Stimulated activated CD4-positive, alpha-beta T cell treated with anti-CD3 and anti-CD28 coated beads, Interleukin-1b, Interleukin-23, amount 100 ng/mL, for 48 hours (primary cell): ENCODE data around the gene NKD1.
"Not testable (repeated sequence)": the region's sequence is repeated elsewhere in the genome, so short reads cannot be mapped to it uniquely, and the experiment has no call there.

Source experiments
- DNase-seq: peaks from one replicate; pipeline ENCODE4 v3.0.0-alpha.2; 2020

NKD1 gene

DNA sequence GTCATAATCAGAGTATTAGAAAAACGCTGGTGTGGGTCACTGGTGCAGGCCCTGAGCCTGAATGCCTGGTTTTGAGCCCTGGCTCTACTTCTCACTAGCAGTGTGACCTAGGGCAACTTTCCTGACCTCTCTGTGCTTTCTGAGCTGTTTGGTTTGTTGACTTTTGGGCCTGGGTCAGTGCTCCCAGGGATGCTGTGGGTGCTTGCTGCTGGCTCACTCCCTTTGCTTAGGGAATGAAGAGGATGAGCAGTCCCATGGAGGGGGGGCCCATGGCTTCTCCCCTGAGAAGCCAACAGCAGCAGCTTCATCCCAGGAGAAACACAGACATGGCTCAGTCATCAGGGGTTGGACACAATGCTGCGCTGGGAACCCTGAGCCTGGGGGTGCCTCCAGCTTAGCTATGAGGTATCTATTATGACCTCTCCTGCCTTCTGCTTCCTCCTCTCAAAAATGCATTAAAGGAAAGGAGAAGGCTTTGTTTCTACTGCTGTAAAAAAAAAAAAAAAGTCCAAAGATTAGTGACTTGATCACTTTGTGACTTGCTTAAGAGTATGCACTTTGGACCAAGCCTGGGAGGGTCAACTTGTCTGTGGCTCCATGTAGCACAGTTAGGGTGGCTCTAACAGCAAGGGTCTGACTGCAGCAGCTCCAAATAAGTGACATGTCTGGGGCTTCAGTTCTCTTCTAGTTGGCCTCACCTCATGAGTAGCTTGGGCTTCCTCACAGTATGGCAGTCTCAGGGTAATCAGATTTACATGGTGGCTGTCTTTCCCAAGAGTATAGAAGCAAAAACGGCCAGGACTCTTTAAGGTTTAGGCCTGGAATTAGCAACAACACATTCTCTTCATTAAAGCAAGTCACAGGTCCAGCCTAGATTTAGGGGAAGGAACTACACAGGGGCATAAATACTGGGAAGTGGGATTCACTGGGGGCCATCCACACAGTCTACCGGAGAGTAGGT is 13.0 kb downstream of the NKD1 start:
- no peak for DNase-seq

DNA sequence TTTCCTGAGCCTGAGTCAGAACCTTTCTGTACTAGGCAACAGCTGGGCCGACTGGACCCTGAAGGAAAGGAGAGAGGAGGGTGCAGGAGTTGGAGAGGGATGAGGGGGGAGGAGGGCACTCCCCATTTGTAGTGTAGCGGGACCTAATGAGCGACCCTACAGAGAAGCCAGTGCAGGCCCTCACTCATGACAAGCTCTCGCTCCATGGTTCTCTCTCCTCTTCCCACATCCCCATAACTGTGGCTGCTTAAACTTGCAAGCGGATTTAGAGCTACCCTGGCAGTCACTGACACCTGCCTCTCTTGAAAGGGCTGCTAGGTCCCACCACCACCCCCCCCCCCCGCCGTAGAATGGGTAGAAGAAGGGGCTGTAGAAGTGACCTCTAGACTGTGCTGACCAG is 14.5 kb downstream of the NKD1 start:
- DNase-seq, result no peak

DNA sequence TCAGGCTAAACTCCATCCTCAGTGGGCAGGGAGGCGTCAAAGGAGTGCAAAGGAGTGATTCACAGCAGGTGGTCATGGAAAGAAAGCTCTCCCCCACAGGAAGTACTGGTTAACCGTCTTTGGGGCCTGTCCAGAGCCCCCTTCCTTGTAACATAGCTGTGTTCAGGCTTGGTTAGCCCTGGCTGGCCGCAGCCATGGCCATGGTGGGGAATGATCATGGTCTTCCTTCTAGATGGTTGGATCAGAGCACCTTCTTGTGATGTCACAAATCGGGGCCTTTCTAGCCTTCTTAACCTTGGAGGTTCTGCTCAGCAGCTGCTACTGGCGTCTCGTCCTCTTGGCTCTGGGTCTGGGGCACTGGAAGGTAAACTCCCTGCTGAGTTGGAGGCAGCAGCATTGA is 15.8 kb downstream of the NKD1 start:
- DNase-seq, result no peak

DNA sequence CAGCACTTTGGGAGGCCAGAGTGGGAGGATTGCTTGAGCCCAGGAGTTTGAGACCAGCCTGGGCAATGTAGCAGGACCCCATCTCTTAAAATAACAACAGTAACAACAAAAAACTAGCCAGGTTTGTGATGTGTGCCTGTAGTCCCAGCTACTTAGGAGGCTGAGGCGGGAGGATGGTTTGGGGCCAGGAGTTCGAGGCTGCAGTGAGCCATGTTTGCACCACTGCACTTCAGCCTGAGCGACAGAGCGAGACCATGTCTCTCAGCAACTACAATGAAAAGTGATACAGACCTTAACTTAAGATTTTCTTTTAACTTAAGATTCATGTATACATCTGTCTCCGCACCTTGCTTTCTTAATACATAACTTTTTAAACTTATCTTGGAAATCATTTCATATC is 17.2 kb downstream of the NKD1 start:
- DNase-seq, result no peak

DNA sequence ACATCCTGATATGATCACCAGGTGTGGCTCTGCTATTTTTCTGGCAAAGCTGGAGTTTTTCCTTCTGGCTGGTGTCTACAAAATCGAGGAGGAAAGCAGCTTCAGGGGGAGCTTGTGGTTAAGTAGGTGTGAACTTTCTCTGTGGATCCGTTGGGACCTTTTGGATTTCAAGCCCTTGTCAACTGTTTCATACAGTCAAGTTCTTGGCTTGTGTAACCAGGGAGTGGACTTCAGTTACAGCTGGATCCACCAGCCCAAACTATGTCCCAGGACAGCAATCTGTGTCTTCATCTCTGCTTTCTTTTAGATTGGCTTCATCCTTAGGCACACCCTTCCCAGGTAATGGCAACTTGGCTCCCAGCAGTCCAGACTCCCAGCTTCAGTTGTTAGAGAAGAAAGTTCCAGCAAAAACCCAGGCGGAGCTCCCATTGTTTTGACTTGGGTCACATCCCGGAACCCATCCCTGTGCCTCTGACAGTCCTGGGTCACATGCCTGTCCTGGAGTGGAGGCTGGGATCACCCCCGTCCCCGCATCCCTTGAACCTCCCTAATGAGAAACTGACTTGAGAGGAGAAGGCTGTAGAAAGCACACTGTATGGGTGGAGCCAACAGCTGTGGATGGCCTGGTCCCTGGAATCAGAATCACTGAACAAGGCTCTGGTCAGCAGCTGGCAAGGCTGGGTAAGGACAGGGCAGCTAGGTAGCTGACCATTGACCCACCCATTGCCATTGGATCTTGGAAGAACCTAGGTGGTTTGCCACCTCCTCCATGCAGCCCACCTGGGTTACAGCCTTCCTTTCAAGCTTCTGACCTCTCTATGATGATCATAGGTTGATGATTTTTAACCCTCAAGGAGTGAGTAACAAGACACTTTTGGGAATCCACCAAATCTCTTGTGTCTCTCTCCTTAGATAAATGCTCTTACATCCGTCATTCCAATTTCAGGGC is 18.1 kb downstream of the NKD1 start:
- no peak for DNase-seq

DNA sequence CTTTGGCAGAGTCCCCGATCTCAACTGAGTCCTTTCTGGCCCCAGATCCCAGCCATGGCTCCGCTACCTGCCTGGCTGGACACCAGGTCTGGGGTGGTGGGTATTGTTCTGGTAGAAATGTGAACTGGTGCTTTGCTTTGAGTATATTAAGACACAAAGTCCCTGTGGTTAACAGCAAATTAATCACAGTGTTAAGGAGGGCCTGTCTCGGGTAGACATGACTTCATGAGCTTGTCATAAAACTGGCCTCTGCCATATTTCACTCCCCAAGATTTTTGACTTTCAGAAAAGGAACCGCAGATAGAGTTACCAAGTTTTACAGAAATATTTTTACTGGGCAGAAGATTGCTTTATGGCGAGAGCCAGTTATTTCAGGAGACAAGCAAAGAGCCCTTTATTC is 19.5 kb downstream of the NKD1 start:
- no peak for DNase-seq

DNA sequence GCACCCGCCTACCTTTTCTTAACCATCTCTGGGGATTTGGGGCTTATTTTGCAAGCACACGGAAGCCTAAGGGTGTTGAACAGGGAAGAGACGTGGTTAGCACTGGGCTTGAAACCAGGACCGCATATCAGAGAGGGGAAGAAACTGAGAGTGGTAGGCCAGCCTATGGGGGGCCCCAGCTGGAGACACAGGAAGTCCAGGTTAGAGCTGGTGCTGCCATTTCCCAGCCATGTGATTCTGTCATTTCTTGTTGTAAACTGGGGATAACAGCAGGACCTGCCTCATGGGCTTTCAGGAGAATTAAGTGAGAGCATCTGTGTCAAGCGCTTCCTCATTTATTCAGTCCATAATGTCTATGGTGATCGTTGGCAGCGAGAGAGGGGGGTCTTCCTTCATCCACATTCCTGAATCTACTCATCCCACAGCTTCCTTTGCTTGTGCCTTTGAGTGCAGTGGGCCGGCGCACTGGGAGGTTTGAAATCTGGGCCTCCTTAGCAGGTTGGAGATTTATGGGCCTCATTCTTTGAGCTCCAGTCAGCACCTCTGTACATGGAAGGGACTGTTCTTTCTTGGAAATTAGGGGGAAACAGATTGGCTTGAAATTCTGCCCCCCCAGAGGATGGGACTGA is 20.1 kb downstream of the NKD1 start:
- DNase-seq, result no peak

DNA sequence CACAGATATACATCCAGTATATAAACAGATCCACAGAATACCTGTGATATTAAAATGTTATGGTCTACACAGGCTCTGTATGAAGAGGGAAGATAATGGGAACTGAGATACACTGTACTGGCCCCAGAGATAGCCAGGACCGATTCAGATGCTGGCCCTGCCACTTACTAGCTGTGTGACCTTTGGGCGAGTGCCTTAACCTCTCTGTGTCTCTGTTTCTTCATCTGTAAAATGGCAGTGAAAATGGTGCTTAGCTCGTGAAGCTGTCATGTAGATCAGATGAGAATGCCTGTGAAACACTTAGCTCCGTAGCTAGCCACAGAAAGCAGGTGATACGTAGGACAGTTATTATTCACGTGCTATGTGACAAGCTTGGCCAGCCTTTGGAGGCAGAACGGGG is 22.2 kb downstream of the NKD1 start:
- DNase-seq, result no peak

DNA sequence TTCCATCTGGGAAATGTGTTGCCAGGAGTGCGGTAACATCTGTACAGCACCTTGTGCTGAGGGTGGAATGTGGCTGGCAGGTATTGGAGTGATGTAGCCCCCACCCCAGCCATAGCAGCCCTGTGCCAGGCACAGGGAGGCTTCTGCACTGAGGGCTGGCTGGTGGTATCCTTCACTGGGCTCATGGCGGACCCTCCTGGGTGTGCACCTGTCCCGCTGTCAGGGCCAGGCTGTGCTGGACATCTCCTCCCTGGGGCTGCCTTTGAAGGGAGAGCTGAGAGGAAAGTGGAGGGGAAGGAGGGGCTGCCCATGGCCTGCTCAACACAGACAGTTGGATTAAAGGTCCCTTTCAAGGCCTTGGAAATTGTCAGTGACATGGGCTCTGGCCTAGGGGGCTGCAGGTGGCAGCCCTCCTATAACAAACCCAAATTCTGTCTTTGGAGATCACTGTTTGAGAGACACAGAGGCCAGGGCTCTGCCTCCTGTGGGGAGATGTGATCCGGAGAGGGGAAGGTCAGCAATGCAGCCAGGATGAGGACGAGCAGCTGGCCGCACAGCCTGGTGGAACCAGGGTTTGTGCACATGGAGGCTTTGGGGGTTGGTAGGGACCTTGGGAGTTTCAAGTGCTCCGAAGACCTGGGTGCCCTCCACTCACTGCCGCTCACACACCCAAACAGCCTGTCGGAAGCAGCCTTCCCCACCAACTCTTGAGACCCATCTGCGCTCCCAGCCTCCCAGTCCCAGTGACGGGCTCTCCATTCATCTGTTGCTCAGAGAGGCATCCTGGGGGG is 22.8 kb downstream of the NKD1 start:
- no peak for DNase-seq

DNA sequence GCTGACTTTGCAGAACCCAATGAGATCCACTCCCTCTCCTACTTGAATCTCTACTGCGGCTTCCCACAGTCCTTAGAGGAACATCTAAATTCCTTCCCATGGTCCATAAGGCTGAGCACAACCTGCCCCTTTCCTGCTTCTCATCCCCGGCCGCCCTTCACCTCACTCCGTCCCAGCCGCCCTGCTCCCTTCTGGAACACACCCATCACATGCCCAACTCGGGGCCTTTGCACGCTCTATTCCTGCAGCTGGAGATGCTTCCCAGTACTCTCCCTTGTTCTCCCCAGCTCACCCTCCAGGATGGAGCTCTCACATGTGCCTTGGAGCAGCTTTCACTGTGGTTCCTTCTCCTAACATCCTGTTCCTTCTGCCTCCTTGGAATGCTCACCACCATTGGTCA is 23.6 kb downstream of the NKD1 start:
- no peak for DNase-seq

DNA sequence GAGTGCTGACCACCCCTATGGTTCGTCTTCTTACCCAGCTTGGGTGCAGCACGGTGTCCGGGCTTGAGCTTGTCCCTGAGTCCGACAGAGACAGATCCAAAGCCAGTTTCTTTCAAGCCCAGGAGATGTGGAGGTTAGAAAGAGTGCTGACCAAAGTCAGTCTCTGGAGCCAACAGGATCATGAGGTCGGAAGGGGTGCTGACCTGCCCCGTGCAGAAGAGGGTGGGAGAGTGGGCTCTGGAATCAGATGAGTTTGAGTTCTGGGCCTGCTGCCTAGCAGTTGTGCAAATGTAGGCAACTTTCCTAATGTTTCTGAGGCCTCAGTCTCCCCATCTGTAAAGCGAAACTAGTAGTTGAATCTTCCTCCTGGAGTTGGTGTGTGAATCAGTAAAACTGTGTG is 24.5 kb downstream of the NKD1 start:
- no peak for DNase-seq

DNA sequence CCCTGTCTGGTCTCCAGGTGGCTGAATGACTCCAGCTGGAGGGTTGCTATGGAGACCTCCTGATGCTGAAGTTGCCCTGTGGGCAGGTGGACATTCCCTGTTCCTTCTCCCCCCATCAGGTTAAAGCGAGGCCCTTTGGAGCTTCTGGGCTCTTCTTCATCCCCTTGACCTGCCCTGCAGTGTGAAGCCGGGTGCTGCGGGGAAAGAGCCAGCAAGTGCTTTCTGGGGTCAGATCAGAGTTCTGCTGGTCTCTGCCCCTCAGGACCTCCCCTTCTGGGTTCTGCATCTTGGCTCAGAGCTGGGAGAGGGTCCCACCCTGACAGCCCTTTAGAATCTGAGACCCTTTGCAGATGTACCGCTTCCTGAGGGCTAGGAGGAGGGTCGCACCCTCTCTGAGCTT is 25.1 kb downstream of the NKD1 start:
- no peak for DNase-seq

DNA sequence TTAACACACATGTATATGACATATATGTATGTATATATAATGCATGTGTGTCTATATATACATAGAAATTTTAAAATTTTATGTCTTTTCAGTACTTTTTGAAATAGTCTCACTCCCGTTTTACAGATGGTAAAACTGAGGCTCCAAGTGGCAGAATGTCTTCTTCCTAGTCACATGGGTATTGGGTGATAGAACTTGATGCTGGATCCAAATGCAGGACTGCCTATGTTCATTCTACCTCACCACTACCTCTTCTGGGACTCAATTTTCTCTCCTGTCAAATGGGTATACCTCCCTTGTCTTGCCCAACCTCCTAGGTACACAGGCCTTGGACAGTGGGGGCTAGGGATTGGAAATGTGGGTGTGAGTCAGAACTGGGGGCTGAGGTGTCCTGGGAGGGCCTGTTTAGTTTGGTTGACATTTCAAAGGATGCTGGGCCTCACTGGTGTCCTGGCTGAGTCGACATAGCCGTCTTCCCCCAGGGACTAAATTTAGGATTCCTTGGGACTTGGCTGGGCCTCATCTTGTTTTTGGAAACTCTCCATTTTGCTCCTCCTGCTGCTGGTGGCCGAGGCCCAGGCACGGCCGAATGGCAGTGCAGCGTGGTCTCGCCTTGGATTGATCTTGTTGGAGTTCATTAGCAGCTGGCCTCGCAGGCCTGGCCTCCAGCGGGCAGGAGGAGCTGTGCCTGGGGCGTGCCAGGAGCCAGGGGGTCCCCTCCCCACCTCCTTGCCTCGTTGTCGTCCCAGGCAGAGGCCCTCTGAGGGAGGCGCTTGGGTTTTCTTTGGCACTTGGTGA is 25.9 kb downstream of the NKD1 start:
- DNase-seq, result no peak

DNA sequence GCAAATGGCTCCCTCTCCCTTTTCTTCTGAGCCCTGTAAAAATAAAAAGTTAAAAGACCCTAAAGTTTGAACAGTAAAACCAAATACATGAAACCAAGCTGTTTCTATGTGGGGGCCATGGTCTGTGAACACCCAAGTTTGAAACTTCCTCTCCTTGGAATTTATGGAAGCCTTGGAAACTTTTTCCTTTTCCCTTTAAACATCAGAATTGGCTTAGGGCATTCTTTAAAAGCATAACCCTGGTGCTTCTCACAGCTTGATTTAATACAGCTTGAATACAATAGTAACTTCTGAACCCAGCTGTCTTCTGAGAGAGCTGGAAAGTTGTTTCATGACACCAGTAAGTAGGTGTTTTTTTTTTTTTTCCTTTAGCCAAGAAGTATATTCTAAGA is 26.5 kb downstream of the NKD1 start:
- no peak for DNase-seq

DNA sequence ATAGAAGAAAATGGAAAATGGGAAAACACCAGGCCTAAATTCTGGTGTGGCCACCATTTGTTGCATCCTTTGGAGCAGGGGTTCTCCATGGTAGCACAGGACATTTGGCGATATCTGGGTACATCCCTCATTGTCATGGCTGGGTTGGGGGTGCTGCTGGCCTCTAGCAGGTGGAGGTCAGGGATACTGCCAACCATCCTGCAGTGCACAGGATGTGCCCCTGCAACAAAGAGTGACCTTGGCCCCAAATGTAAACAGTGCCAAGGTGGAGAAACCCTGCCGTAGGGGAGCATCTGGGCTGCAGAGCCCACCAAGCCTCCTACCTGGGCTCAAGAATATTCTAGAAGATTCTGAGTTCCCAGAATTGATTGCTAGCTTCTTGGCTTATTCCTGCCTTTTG is 27.5 kb downstream of the NKD1 start:
- DNase-seq, result no peak

DNA sequence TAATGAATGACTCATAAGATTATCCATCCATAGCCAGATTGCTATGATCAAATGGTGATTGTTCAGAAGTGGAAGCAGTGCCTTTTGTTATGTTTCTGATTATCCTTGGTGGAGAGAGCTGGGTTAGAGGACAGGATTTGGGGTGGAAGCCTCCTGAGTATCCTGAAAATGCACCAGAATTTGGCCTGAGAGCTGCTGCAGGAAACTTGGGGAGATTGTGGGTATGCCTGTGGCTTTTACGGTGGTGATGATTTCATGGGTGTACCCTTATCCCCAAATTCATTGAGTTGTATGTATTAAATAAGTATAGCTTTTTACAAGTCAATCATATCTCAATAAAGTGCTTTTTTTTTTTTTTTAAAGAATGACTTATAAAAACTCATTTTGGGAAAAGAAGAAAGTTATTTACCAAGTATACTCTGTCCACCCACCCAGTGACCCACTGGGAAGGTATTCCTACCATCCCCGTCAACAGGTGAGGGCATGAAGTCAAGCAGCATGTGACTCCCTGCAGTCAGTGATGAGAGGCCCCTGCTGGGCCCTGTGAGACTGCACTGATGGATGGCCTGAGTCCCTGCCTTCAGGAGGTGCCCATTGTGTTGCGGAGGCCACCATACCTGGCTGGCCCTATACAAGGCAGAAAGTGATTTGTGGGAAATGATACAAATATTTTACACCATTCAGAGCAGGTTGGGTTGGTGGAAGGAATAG is 28.4 kb downstream of the NKD1 start:
- DNase-seq, result no peak

DNA sequence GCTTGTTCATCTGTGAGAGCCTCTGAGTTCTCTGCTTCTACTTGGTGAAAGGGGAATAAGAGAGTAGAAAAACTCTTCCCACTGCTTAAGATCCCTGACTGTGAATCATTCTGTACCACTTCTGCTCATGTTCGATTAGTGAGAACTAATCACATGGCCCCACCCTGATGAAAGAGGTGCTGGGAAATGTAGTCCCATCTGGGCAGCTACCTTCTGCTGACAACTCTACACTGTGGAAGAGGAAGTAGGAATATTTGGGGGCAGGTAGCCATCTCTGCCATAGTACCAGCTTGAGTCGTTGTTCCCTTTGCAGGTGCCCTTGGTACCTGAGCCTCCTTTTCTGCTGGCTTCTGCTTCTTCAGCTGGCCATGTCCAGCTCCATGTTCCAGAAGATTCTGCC is 29.9 kb downstream of the NKD1 start:
- no peak for DNase-seq

DNA sequence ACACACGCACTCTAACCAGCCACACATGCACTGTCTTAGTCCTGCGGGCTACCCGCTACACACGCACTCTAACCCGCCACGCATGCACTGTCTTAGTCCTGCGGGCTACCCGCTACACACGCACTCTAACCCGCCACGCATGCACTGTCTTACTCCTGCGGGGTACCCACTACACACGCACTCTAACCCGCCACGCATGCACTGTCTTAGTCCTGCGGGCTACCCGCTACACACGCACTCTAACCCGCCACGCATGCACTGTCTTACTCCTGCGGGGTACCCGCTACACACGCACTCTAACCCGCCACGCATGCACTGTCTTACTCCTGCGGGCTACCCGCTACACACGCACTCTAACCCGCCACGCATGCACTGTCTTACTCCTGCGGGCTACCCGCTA is 31.2 kb downstream of the NKD1 start:
- DNase-seq, result not testable (repeated sequence)

DNA sequence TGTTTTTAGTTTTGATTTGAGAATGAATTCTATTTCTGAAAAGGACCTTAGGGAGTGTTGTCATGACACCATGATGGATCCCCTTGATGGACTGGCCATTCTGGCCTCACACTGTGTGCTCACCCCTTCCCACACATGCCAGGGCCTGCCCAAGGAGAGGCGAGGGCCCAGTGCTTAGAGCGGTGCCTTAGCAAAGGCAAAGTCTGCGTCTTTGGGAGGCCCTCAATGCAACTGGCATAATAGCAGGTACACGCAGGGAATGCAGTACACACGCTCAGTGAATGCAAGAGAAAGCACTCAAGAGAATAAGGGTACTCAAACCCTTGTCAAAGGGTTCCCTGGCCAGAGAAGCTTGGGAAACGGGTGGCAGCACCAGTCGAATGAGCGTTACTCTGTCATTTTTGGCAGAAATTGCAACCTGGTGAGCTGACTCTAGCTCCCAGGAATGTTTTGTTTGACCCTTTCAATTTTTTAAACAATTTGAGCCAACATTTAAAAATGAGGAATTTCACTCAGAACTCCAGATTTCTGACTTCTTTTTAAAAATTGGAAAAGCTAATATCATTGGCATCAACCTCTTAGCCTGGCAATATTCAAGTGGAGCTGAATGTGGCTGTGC is 32.1 kb downstream of the NKD1 start:
- DNase-seq, result no peak

DNA sequence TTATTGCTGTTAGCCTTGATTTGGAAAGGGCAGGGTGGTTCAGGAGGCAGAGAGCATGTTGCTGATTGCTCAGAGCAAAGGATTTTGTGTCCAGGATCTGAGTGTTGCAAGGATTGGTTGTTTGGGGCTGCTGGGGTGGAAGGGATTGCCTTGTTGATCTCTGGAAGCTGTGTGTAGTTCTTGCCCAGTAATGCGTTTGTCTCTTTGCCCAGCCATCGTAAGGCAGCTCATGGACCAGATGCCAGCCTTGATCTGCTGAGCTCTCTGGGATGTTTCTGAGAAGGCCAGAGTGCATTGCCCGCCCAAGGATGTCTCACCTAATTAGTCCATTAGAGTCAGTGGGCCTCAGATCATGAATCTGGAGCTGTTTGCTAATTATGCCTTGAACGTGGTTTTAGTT is 33.6 kb downstream of the NKD1 start:
- no peak for DNase-seq

DNA sequence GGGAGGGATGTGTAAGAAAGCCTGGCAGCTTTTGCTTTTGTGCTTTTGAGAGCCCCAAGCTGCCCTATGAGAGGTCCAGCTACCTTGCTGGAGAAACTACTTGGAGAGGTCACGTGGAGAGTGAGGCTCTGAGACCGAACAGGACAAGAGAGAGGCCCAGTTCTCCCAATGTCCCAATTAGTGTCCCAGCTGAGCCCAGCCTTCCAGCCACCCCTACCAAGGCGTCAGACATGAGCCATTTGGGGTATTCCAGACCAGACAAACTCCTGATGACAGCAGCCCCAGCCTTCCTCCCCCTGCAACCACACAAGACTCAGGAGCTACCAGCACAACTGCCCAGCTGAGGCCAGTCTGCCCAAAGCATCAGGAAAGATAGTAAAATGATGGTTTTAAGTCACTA is 35.0 kb downstream of the NKD1 start:
- DNase-seq, result no peak
